GM06990 (cell line): Measurements from ENCODE around the gene THOC5.

Source experiments
- DNase-seq: peaks from one replicate; pipeline ENCODE4 v3.0.0-alpha.2; 2011; ENCODE audit not compliant: insufficient read length; ENCODE audit errors: extremely low read depth
- H3K27me3 ChIP-seq: replicated peaks from 2 replicates; pipeline ENCODE4 v1.6.0; 2011; ENCODE audit warnings: low read length; ENCODE audit not compliant: control insufficient read depth, insufficient read depth
- H3K36me3 ChIP-seq: 2 replicates; pipeline ENCODE4 v1.5.1; 2011; ENCODE audit warnings: low read length; ENCODE audit not compliant: control insufficient read depth, insufficient read depth
- H3K4me3 ChIP-seq: replicated peaks from 2 replicates; pipeline ENCODE4 v1.5.1; 2011; ENCODE audit warnings: low read depth, mild to moderate bottlenecking, control low read depth, low read length
- CTCF ChIP-seq: IDR thresholded peaks from 2 replicates; pipeline ENCODE4 v1.5.1; 2011; ENCODE audit warnings: low read length, control low read depth, mild to moderate bottlenecking, inconsistent platforms; ENCODE audit not compliant: insufficient read depth, poor library complexity, severe bottlenecking

THOC5 gene

GRCh38 chr22:29477723-29478318, 75.7 kb downstream of the THOC5 start:
- DNase-seq: no peak
- H3K27me3 ChIP-seq: no peaks in the 10 kb centered on the region; the same call in none of the 2 replicates
- no peaks in the 10 kb centered on the region for H3K36me3 ChIP-seq
- H3K4me3 ChIP-seq: no peak overlapping the region
- TF ChIP-seq CTCF: no peak

- DNase-seq: no peak
- no peak for TF ChIP-seq CTCF
- H3K4me3 ChIP-seq: no peak overlapping the region
- H3K27me3 ChIP-seq: no peaks in the 10 kb centered on the region; the same call in none of the 2 replicates
- H3K36me3 ChIP-seq: no peaks in the 10 kb centered on the region
Observed at GRCh38 chr22:29476116-29476515, 77.4 kb downstream of the THOC5 start.

- H3K27me3 ChIP-seq: no peaks in the 10 kb centered on the region; the same call in none of the 2 replicates
Observed at GRCh38 chr22:29475550-29475949, 78.0 kb downstream of the THOC5 start.

GRCh38 chr22:29473001-29473400, 80.6 kb downstream of the THOC5 start:
- no peak for TF ChIP-seq CTCF
- no peaks in the 10 kb centered on the region for H3K36me3 ChIP-seq
- no peak overlapping the region for H3K4me3 ChIP-seq
- H3K27me3 ChIP-seq: no peaks in the 10 kb centered on the region; the same call in none of the 2 replicates
- no peak for DNase-seq

More at GRCh38 chr22:29475550-29475949, 78.0 kb downstream of the THOC5 start:
- no peak for TF ChIP-seq CTCF
- peak; percentile 30 for DNase-seq
- Histone ChIP-seq H3K4me3 (no peak overlapping the region), H3K36me3 (no peaks in the 10 kb centered on the region)

GRCh38 chr22:29470159-29470855, 83.2 kb downstream of the THOC5 start:
- peak; percentile 58 for DNase-seq
- TF ChIP-seq CTCF: peak; percentile 97
- no peaks in the 10 kb centered on the region; the same call in 1 of the 2 replicates for H3K27me3 ChIP-seq
- H3K4me3 ChIP-seq: peak overlapping the region; percentile 49
- H3K36me3 ChIP-seq: no peaks in the 10 kb centered on the region
